ENCODE data around the gene FOXJ1.

FOXJ1 gene

DNA sequence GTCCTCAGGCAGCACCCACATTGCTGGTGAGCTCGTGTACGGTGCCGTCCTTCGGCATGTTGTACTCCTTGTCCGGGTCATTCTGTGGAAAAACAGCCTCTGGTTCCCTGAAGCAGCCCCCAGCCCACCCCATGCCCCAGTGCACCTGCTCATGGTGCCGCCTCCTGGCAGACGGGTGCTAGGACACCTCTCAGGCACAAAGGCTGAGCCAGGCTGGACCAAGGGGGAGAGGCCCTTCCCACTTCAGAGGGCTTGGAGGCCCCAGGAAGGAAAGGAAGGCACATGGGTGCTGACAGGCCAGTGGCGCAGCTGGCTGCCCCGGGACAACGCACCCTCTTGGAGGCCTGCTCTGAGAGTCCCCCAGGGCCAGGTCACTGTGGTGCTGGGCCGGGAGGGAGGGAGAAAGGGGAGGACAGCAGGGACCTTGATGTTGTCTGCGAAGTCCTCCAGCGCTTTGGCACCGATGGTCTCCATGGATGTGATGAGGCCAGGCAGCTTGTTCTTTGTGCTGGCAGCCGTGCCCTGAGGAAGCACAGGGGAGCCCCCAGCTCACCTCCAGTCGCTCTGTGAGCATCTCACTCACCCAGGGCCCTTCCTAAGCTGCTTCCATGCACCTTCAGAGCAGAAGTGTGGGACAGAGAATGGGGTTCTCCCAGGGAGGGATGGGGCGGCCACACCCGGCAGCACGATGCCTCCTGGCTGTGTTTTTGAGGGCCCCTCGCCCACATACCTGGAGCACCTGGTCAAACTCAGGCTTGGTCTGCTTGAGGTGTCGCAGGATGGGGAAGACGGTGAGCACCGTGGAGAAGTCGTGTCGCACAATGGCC lies 52.8 kb downstream of the FOXJ1 start:
- Histone ChIP-seq H3K4me3 (ENCODE audit: low read depth in 1 of 2, low read length in 2 of 2) (no peak overlapping the region), H3K9ac (ENCODE audit: low read depth, low read length) (no peak overlapping the region), H3K36me3 (ENCODE audit: insufficient read depth, low read length) (peaks cover 96% of the 10 kb centered on the region), H2AFZ (ENCODE audit: low read depth, low read length) (no peak overlapping the region), H3K27me3 (ENCODE audit: insufficient read depth, low read length, poor library complexity) (no peaks in the 10 kb centered on the region), H3K4me1 (ENCODE audit: insufficient read depth, low read length) (no peaks in the 10 kb centered on the region), H3K27ac (ENCODE audit: low read length) (no peak overlapping the region), H3K9me3 (ENCODE audit: insufficient read depth, low read length, severe bottlenecking) (no peaks in the 10 kb centered on the region), H3K79me2 (ENCODE audit: insufficient read depth, low read length) (no peaks in the 10 kb centered on the region), H3K4me2 (ENCODE audit: insufficient read depth, low read length) (no peak overlapping the region), H4K20me1 (ENCODE audit: insufficient read depth, low read length) (no peaks in the 10 kb centered on the region)
- ATAC-seq (ENCODE audit: insufficient read depth, low read depth) (0 out of 3 replicates have a peak, but pooled peaks have one; percentile 36), DNase-seq (no peak)
- no peak for TF ChIP-seq EZH2 (IDR thresholded peaks at IDR 0.05; ENCODE audit: borderline replicate concordance, low read depth, low read length, severe bottlenecking)
- TF ChIP-seq, protein P1, sequence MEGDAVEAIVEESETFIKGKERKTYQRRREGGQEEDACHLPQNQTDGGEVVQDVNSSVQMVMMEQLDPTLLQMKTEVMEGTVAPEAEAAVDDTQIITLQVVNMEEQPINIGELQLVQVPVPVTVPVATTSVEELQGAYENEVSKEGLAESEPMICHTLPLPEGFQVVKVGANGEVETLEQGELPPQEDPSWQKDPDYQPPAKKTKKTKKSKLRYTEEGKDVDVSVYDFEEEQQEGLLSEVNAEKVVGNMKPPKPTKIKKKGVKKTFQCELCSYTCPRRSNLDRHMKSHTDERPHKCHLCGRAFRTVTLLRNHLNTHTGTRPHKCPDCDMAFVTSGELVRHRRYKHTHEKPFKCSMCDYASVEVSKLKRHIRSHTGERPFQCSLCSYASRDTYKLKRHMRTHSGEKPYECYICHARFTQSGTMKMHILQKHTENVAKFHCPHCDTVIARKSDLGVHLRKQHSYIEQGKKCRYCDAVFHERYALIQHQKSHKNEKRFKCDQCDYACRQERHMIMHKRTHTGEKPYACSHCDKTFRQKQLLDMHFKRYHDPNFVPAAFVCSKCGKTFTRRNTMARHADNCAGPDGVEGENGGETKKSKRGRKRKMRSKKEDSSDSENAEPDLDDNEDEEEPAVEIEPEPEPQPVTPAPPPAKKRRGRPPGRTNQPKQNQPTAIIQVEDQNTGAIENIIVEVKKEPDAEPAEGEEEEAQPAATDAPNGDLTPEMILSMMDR (IDR thresholded peaks at IDR 0.05; ENCODE audit: borderline replicate concordance, extremely low read depth, low read length, poor library complexity, severe bottlenecking): peak; percentile 37

DNA sequence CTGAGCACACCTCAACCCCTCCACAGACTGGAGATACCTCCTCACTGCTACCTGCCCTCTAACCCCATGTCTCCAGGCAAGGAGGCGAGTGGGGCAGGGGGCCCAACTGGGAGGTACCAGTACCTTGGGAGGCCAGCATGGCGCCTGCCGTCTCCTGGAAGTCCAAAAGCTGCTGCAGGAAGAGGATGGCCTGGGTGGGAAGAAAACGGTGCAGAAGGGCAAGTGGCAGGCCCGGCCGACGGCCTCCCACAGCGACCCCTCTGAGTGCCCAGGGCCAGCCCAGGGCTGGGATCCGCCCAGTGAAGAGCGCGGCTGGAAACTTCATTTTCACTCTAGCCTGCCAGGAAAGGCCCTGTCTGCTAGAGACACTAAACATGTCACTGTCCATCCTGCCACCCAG lies 53.5 kb downstream of the FOXJ1 start:
- Histone ChIP-seq H3K36me3 (ENCODE audit: insufficient read depth, low read length) (peaks cover 95% of the 10 kb centered on the region), H3K4me1 (ENCODE audit: insufficient read depth, low read length) (no peaks in the 10 kb centered on the region), H3K9ac (ENCODE audit: low read depth, low read length) (no peak overlapping the region), H4K20me1 (ENCODE audit: insufficient read depth, low read length) (no peaks in the 10 kb centered on the region), H3K79me2 (ENCODE audit: insufficient read depth, low read length) (no peaks in the 10 kb centered on the region), H3K27me3 (ENCODE audit: insufficient read depth, low read length, poor library complexity) (no peaks in the 10 kb centered on the region), H2AFZ (ENCODE audit: low read depth, low read length) (no peak overlapping the region), H3K27ac (ENCODE audit: low read length) (no peak overlapping the region), H3K9me3 (ENCODE audit: insufficient read depth, low read length, severe bottlenecking) (no peaks in the 10 kb centered on the region), H3K4me2 (ENCODE audit: insufficient read depth, low read length) (no peak overlapping the region), H3K4me3 (ENCODE audit: low read depth in 1 of 2, low read length in 2 of 2) (no peak overlapping the region)
- ATAC-seq (ENCODE audit: insufficient read depth, low read depth): no peak
- TF ChIP-seq, protein P1 (IDR thresholded peaks at IDR 0.05; ENCODE audit: borderline replicate concordance, extremely low read depth, low read length, poor library complexity, severe bottlenecking): no peak
- TF ChIP-seq EZH2 (IDR thresholded peaks at IDR 0.05; ENCODE audit: borderline replicate concordance, low read depth, low read length, severe bottlenecking): no peak
- DNase-seq: no peak

DNA sequence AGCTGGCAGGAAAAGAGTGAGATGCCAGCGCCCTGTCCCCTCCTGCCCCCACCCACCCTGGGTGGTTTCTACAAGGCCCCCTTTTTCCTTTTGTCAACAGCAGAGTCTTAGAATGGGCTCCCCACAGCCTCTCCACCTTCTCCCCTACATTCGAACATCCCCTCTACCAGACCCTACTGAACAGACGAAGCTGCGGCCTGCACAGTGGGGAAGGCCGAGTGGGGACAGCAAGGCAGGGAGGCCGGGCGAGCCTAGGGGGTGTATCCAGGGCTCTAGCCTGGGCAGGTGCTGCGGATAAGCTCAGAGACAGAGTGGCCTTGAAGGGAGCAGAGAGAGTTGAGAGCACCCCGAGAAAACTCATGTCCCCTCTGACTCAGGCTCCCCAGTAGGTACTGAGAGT lies 54.7 kb downstream of the FOXJ1 start:
- no peaks in the 10 kb centered on the region for H3K9me3 ChIP-seq (ENCODE audit: insufficient read depth, low read length, severe bottlenecking)
- no peak overlapping the region for H2AFZ ChIP-seq (ENCODE audit: low read depth, low read length)
- H3K4me3 ChIP-seq (ENCODE audit: low read depth in 1 of 2, low read length in 2 of 2): no peak overlapping the region
- H3K27ac ChIP-seq (ENCODE audit: low read length): no peak overlapping the region
- H3K4me1 ChIP-seq (ENCODE audit: insufficient read depth, low read length): no peaks in the 10 kb centered on the region
- no peaks in the 10 kb centered on the region for H3K27me3 ChIP-seq (ENCODE audit: insufficient read depth, low read length, poor library complexity)
- peaks cover 86% of the 10 kb centered on the region for H3K36me3 ChIP-seq (ENCODE audit: insufficient read depth, low read length)
- no peak for ATAC-seq (ENCODE audit: insufficient read depth, low read depth)
- no peaks in the 10 kb centered on the region; the same call in 1 of the 2 replicates for H4K20me1 ChIP-seq (ENCODE audit: insufficient read depth, low read length)
- no peaks in the 10 kb centered on the region for H3K79me2 ChIP-seq (ENCODE audit: insufficient read depth, low read length)
- TF ChIP-seq, protein P1 (IDR thresholded peaks at IDR 0.05; ENCODE audit: borderline replicate concordance, extremely low read depth, low read length, poor library complexity, severe bottlenecking): no peak
- no peak for TF ChIP-seq EZH2 (IDR thresholded peaks at IDR 0.05; ENCODE audit: borderline replicate concordance, low read depth, low read length, severe bottlenecking)
- no peak for DNase-seq
- H3K4me2 ChIP-seq (ENCODE audit: insufficient read depth, low read length): no peak overlapping the region
- H3K9ac ChIP-seq (ENCODE audit: low read depth, low read length): no peak overlapping the region
